ENCODE data around the gene DCBLD2. TPM values are rescaled to one million over a fixed set of nuclear protein-coding genes. Genes with fewer than 3 reads are reported as not detected.

DCBLD2 gene
- total RNA-seq, 2 donors from 2014 or later, result 26.4 to 151 TPM

GRCh38 chr3:98798820-98799219, 102.7 kb downstream of the DCBLD2 start:
- Histone ChIP-seq H3K36me3 (no peaks in the 10 kb centered on the region), H3K4me3 (no peak overlapping the region), H3K27me3 (replicated peaks; ENCODE audit: insufficient read depth) (no peaks in the 10 kb centered on the region), H3K27ac (no peak overlapping the region), H3K4me1 (replicated peaks) (no peaks in the 10 kb centered on the region), H3K9me3 (no peaks in the 10 kb centered on the region)
- intact Hi-C loops (cut with DNase I), result no loop called here
- no peak for DNase-seq (ENCODE audit: low spot score)
- TF ChIP-seq CTCF (IDR thresholded peaks at IDR 0.05) (no peak), POLR2A (IDR thresholded peaks at IDR 0.05) (no peak), POLR2AphosphoS5 (IDR thresholded peaks at IDR 0.05) (no peak)
- WGBS, result 82% methylated on average over 4 of the region's 4 CpGs

- no peak for TF ChIP-seq CTCF (IDR thresholded peaks at IDR 0.05)
- no peak for TF ChIP-seq POLR2A (IDR thresholded peaks at IDR 0.05)
- TF ChIP-seq POLR2AphosphoS5 (IDR thresholded peaks at IDR 0.05), result no peak
- intact Hi-C loops (cut with DNase I), result no loop called here
- Histone ChIP-seq H3K4me1 (replicated peaks) (no peaks in the 10 kb centered on the region), H3K27ac (no peak overlapping the region), H3K27me3 (replicated peaks; ENCODE audit: insufficient read depth) (no peaks in the 10 kb centered on the region), H3K4me3 (no peak overlapping the region), H3K36me3 (no peaks in the 10 kb centered on the region), H3K9me3 (no peaks in the 10 kb centered on the region)
- DNase-seq (ENCODE audit: low spot score), result no peak
- 54% methylated on average over 4 of the region's 4 CpGs for WGBS
Observed at GRCh38 chr3:98797905-98798304, 103.6 kb downstream of the DCBLD2 start.

- no peak for TF ChIP-seq POLR2A (IDR thresholded peaks at IDR 0.05)
- no peak for TF ChIP-seq POLR2AphosphoS5 (IDR thresholded peaks at IDR 0.05)
- no peak for TF ChIP-seq CTCF (IDR thresholded peaks at IDR 0.05)
- H3K9me3 ChIP-seq, result no peaks in the 10 kb centered on the region
- WGBS, result 67% methylated on average over 5 of the region's 5 CpGs
- DNase-seq (ENCODE audit: low spot score), result no peak
- no peaks in the 10 kb centered on the region for H3K4me1 ChIP-seq (replicated peaks)
- no peaks in the 10 kb centered on the region for H3K36me3 ChIP-seq
- H3K4me3 ChIP-seq, result no peak overlapping the region
- no peaks in the 10 kb centered on the region for H3K27me3 ChIP-seq (replicated peaks; ENCODE audit: insufficient read depth)
- no peak overlapping the region for H3K27ac ChIP-seq
- intact Hi-C loops (cut with DNase I), result no loop called here
Observed at GRCh38 chr3:98796334-98796733, 105.2 kb downstream of the DCBLD2 start.

- Histone ChIP-seq H3K27me3 (replicated peaks; ENCODE audit: insufficient read depth) (no peaks in the 10 kb centered on the region), H3K27ac (no peak overlapping the region), H3K36me3 (no peaks in the 10 kb centered on the region), H3K4me1 (replicated peaks) (no peaks in the 10 kb centered on the region), H3K9me3 (no peaks in the 10 kb centered on the region), H3K4me3 (no peak overlapping the region)
- TF ChIP-seq POLR2AphosphoS5 (IDR thresholded peaks at IDR 0.05) (no peak), POLR2A (IDR thresholded peaks at IDR 0.05) (no peak), CTCF (IDR thresholded peaks at IDR 0.05) (no peak)
- WGBS, result 73% methylated on average over 3 of the region's 3 CpGs
- DNase-seq (ENCODE audit: low spot score), result no peak
- intact Hi-C loops (cut with DNase I), result no loop called here
Observed at GRCh38 chr3:98793971-98794370, 107.5 kb downstream of the DCBLD2 start.

- H3K27ac ChIP-seq, result no peak overlapping the region
- no peaks in the 10 kb centered on the region for H3K27me3 ChIP-seq (replicated peaks; ENCODE audit: insufficient read depth)
- no peaks in the 10 kb centered on the region for H3K4me1 ChIP-seq (replicated peaks)
- no peaks in the 10 kb centered on the region for H3K36me3 ChIP-seq
- TF ChIP-seq POLR2AphosphoS5 (IDR thresholded peaks at IDR 0.05) (no peak), CTCF (IDR thresholded peaks at IDR 0.05) (no peak), POLR2A (IDR thresholded peaks at IDR 0.05) (no peak)
- H3K4me3 ChIP-seq, result no peak overlapping the region
- no peaks in the 10 kb centered on the region for H3K9me3 ChIP-seq
- WGBS, result 79% methylated on average over 7 of the region's 7 CpGs
- DNase-seq (ENCODE audit: low spot score), result no peak
- intact Hi-C loops (cut with DNase I), result no loop called here
Observed at GRCh38 chr3:98791341-98792325, 109.9 kb downstream of the DCBLD2 start.

Measured in prostate gland (tissue), 2 donors.